Measurements from ENCODE around the gene LONP2.

GRCh38 chr16:48206594-48207242 lies 37.4 kb upstream of the LONP2 start:
- no peak for TF ChIP-seq CTCF (IDR thresholded peaks at IDR 0.05)
- TF ChIP-seq POLR2A (IDR thresholded peaks at IDR 0.05): no peak
